Stimulated activated CD8-positive, alpha-beta memory T cell treated with anti-CD3 and anti-CD28 coated beads, Interleukin-15, amount 100 ng/mL, for 1 hour (primary cell): ENCODE data around the gene NFIA.
"Not testable (repeated sequence)": the region's sequence is repeated elsewhere in the genome, so short reads cannot be mapped to it uniquely, and the experiment has no call there.

Experiments
- DNase-seq: peaks from one replicate; pipeline ENCODE4 v3.0.0-alpha.2; 2020; ENCODE audit warnings: low read depth

The NFIA gene

DNA sequence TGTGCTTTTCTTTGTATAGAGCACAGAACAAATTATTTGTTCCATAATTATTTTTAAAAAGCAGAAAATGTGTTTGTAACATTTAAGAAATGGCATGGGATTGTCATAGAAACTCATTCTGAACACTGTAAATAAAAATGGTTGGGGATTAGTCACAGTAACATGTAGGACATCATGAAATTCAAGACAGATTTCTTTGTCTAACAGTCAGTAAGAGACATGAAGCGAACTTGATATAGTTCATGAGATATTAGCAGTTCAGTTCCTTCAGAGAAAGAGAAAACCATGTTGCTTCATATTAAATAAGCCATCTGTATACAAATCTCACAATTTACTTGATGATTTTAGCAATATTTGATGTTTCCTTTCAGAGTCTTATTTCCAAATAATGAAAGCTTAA lies 19.7 kb downstream of the NFIA start:
- no peak for DNase-seq

DNA sequence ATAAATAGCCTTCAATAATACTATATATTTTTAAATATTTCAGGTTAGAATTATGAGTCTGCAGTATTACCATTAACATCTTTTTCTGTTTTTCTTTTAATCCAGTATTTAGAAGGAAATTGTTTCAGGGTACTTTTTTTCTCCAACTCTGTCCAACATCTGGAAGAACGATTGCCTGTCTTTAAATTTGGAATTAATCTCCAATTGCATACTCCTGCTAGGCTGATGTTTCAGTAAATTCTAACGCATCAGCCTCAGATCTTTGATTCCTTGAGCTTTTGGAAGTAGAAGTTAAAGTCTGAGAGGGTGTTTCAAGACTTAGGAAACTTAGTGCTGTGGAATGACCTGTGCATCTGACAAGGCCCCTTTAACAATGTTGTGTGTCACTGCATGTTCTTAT lies 20.3 kb downstream of the NFIA start:
- DNase-seq: no peak

DNA sequence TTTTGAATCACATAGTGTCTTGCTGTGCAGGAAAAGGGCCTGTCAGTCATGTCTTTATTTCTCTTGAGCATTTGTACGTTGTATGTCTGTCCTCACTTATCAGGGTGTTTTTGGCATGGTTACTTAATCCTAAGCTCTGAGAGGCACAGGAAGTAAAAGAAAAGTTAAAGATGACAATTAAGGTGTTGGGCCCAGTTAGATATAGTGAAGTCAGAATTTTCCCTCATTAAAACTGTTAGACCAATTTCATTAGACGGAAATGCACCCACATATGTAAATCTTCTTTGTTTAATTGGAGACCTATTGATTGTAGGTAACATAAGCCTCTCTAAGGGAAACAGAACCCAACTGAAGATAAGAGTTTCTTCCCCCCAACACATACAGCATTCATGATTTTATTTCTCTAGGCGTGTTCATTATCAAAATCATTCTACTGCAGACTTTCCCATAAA lies 21.9 kb downstream of the NFIA start:
- no peak for DNase-seq

DNA sequence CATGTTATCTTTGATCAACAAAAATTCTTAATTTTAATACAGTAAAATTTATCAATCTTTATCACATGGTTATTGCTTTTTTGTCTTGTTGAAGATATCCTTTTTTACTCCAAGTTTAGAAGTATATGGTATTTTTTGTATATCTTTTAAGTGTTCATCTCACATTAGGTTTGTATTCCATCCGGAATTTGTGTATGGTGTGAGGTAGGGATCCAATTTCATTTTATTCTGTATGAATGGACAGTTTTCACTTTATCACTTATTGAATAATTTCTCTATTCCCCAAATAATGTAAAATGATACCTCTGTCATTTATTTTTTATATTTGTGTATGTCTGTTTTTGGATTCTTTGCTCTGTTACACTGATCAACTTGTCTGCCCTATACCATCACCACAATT lies 25.3 kb downstream of the NFIA start:
- no peak for DNase-seq

DNA sequence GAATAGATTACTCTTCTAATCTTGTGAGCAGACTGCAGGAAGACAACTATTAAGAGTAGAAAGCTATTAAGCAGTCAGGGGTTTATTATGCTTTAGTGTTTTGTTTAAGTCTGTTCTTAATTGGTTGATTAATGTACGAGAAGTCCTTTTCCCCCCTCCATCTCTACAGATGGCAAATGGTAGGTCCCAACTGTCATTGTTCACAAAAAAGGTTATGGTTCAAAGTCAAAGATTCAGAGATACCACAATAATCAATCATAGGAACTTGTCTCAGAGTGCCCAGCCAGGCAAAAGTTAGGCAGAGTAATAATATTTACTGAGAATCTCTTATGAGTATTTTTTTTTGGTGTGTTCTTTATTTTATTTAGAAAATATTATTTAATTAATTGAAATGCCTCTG lies 26.8 kb downstream of the NFIA start:
- DNase-seq: no peak

DNA sequence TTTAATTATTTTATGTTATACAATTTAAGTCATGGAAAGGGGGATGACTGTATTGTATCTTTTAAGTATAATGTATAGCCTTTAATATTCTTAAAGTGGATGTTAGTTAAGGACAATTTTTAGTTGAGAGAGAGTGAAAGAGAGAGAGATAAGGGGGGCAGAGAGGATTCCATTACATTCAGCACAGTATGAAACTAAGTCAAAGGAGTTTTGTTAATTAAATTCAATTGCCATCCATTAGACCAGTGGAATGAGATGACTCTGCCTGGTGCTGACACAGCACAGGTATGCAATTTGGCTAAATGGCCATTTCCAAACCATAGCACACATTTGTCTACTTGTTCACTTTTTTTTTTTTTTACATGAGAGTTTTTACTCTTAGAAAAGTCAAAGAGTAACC lies 27.5 kb downstream of the NFIA start:
- no peak for DNase-seq

DNA sequence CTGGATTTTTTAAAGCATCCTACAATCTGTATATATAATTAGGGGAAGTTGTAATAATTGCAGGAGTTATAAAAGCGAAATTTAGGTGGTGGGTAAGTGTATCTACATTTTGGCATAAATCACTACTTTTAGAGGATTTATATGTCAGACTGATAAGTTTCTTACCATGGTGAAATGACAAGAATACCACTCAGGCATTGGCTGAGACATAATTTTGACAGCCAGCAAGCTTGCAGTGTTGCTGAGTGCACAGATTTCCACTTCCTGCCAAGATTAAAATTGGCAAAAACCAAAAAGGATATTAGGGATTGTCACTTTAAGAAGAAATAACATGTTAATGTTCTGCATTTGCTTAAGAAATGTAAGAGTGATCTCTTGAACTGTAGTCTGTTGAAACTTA lies 28.2 kb downstream of the NFIA start:
- DNase-seq: no peak

DNA sequence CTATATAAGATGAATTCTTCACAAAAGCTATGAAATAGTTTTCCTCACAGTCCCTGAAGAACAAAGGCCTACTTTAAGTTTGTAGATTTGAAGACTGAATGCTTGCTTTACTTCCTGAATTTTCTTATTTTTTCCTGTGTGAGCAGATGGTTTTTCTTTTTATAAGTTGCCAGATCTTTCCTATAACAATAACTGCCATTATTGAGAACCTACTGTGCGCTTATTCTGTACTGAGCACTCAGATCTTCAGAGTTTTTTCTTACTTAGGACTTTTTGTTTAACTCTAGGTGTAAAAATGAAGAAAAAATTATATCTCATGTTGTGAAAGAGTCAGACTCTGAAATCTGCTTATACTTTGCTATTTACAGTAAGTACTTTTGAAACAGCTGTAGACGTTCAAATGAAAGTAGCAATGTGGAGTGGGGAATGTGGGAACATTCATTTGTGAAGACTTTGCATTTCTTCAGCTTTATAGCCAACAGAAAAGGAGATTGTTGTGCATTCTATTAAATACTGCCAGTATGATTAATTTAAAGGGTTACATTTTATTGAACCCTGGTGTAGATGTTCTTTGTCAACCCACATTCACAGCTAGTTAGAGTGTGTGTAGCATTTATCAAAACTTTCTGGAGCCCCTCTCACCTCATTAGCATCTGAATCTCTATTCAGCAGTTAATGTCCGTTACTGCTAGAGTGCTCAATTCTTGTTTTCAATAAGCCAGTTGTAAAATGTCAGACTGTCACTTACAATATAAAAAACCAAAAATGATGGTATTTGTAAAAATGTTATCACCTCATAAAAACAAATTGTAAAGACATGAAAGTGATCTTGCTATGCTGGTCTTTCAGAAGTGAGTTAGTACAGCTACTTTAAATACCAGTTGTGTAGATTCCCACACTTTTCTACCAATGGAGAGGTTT lies 29.0 kb downstream of the NFIA start:
- DNase-seq: no peak

DNA sequence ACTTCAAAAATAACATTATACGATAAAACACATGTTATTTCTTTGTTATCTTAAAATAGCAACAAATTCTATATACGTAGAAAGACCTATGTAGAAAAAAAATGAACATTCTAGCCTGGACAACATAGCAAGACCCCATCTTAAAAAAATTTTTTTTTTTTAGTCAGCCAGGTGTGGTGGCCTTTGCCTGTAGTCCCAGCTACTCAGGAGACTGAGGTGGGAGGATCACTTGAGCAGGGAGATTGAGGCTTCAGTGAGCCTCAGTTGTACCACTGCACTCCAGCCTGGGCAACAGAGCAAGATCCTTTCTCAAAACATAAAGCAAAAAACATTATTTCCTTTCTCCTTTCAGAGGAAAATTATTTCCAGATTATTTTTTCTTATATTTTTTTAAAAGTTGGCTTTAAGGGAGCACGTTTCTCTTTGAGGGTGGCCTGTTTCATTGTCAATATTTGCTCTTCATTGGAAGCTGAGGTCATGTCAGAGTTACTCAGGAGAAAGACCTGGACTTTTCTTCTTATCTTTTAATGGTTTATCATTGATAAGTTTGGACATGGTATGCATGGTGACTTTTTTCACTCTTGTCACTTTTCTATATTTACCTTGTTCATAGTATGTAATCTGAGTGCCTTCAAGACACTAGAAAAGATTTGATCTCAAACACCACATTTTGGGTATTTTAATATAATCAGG lies 32.0 kb downstream of the NFIA start:
- no peak for DNase-seq

DNA sequence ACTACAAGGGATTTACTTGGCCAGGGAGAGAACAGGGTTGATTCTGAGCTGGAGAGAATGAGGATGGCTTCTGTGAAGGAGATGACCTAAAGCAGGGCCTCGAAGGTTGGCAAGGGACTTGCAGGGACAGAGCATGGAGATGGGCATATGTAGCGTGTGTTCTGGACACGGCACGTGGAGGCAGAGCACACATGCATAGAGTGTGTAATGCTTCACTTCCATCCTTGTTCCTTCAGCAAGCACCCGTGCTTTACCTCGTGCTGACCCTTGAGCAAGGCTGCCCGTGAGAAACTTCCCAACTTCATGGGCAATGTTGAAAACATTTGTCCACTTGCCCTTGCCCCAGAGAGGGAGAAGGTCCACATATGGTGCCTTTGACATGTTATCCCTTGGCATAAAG lies 33.1 kb downstream of the NFIA start:
- no peak for DNase-seq

DNA sequence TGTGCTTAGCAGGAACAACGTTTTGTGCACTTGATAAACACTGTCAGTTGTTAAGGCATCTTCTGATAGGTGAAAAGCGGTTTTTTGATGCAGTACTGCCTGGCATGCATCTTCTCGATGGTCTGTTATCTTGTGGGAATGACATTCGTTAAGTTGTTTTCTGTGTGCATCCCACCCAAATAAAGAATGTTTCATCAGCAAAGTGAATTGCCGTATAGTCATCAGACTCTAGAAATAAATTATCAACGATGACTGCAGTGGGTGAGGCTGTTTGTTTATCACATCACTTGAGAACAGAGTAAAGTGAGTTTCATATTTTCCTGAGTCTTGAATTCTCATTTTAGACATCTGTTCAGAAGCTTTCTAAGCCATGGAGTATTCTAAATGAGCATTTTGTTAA lies 34.1 kb downstream of the NFIA start:
- DNase-seq: no peak

DNA sequence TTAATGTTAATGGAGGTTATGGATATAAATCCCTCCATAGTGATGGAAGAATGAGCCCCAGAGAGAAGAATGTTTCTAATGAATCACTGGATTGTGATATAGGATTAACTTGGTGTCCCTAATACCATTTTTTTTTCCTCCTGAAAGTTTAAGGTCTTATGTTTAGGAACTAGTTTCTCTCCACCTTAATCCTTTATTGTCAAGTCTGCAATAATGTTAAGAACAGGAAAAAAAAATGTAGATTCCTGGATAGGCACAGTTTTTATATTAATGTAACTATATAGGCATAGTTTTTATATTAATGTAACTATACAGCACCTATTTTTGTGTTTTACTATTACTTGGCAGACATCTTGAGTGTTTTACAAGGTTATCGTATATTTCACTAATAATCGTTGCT lies 34.9 kb downstream of the NFIA start:
- no peak for DNase-seq

DNA sequence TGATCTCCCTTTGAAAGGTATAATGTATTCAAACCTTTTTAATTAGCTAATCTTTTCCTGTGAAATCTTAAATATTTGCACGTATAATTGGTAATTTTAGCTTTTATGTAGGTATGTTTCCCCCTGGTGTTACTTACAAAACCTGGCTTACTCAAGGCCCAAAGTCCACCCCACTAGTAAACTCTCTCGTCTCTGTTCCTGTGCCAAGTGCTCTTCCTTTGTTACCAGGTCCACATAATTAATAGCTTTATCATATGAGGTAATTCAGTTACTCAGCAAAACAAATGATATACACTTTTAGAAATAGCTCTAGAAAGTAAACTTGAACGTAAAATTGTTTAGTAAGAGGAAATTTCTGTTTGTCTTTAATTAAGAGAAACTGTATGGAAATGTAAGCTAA lies 36.7 kb downstream of the NFIA start:
- DNase-seq: no peak

DNA sequence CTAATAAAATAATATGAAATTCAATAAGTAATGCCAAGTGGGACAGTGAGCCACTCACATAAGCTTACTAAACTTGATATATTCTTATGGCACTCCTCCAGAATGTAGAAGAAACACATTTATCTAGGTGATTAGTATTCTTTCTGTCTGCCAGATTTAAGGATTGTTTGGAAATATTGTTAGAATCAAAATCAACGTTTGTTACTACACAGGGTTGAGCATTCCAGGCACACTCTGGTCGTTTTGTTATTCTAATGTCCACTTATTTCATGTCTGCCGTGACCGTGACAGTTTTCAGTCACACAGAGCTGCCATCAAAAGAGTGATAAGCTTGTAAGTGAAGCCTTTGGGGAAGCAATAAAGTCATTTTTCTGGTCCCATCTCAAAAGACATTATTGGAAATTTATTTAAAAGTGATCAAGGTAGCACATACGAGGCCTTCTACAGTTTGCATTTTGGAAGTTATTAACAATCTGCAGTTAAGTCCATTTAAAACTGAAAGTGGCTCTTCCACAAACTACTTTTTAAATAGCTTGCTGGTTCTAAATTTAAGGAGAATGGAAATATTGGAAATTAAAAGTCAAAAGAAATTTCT lies 38.0 kb downstream of the NFIA start:
- DNase-seq: no peak

DNA sequence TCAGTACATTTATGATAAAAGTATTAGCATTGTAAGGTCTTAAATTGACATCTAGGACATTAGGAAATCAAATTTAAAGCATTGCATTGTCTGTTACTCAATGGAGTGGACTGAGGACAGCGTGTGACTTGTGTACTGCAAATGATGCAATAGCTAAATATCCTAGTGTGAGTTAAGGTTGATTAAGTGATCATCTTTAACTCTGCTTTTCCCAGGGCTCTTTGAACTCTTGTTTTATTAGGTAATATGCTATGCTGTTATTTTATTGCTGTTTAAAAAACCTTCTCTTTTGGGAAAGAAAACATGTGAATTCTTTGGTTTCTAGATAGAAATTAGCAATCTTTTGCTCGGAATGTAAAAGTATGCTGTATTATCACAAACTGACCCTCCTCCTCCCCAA lies 38.6 kb downstream of the NFIA start:
- DNase-seq: no peak

DNA sequence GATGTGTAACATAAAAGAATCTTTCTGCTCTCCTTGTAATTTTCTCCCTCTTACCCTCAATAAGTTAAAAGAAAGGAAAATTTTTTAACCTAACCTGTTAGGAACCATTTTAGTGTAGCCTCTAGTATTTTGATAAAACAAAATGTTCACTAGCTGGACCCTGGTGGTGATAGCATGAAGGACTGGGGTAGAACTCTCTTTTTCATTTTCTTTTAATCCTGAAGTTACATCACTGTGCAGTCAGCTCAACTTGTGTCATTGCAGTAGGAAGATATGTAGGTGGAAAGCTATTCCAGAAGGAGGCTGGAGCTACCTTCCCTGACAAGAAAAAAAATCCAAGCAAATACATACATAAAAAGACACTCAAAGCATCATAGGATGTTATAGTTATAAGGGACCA lies 39.3 kb downstream of the NFIA start:
- no peak for DNase-seq

DNA sequence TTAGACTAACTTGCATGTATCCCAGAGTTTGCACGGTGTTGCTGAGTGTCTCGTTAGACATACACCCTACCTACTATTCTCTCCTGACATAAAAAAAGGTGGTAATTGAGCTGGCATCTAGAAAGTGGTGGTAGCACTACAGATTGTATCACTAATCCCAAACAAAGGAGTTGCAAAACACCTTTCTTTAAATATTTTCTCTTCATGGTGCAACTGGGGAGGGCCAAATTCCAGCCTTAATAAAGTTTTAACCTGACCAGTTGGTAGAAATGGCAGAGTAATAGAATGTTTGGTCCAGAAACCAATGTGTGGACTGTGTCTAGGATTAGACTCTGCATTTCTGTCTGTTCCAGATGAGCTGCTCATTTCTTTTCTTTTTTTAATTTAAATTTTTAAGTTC lies 40.0 kb downstream of the NFIA start:
- no peak for DNase-seq

DNA sequence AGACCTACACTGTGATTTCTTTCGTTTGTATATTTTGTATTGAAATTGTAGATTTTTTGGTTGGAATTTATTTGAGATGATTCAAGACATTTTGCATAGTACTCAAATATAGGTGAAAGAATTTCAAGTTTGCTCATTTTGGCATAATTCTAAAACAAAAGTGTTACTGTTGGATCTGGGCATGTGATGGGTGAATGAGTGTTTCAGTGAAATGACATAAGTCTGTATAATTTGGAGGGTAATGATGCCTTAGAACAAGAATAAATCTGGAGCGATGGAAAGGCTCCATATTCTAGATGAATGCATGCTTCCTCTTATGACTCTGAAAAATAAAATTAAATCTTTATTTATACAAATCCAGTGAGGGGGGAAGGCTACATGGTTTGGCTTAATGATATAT lies 41.0 kb downstream of the NFIA start:
- DNase-seq: no peak

DNA sequence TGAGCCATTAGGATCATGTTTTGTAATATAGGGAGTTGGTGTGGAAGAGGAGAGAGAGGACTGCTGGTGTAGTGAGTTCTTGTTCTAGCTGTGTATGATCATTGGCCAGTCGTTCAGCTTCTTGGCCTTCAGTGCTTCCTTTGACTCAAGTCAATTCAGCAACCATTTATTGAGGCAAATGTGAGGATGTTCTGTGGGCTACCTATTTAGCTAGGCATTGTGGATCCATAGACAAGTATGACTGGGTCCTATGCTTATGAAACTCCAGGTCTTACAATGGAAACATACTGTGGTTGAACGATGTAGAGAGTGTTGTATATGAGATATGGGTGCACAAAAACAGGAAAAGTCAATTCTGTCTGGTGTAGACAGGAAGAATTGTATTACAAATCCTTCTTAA lies 41.7 kb downstream of the NFIA start:
- DNase-seq: no peak

DNA sequence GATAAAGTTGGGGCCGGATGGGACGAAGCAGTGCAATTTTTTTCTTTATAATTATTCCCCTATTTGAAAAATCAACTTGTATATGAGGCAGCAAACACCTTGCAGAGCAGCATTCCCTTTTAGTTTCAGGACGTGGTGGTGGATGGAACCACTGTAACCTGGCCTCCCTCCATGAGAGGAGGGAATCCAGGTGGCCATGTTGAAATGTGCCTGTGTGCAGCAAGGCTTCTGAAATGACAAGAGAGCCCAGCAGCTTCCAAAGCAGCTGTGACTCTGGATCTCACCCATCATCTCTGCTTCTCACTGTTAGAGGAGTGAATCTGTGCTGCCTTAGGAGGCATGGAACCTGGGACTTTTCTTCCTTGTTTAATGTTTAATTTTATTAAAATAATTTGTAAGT lies 42.3 kb downstream of the NFIA start:
- DNase-seq: no peak

DNA sequence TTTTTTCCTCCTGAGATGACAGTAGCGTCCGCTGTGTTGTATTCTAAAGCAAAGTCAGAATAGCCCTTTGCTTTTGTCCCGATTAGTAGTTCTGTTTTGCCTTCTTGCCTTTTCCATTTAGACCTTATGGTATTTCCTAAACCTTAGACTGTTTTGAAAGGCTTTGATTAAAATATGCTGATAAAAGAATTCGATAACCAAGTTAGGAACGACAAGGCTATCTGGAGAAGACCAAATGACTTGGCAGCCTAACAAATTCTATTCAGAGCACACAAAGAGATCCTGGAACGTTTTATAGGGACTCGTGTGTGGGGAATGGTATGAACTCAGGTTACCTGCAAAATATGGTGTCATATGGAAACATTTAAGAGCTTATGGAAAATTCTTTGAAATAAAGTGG lies 42.9 kb downstream of the NFIA start:
- no peak for DNase-seq

DNA sequence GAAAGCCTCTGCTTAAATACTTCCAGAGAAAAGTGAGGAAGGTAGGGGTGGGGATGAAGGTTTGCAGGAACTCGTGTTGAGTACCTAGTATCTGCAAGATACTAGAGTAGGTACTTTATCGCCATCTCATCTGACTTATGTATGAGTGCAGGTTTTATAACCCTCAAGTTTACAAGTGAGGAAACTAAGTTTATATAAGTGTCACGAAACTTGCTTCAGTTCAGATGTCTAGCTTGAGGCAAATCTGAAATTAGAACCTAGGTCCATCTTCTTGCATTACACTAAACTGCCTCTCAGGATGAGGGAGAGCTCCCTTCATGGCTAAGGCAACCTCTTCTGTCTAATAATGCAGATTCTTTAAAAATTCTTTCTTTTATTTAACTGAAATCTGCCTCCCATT lies 43.5 kb downstream of the NFIA start:
- DNase-seq: no peak

DNA sequence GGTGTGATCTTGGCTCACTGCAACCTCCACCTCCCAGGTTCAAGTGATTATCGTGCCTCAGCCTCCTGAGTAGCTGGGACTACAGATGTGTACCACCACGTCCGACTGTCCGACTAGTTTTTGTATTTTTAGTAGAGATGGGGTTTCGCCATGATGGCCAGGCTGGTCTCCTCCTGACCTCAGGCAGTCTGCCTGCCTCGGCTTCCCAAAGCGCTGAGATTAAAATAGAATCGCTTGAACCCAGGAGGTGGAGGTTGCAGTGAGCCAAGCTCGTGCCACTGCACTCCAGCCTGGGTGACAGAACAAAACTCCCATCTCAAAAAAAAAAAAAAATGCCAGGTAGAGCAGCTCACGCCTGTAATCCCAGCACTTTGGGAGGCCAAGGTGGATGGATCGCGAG lies 44.5 kb downstream of the NFIA start:
- DNase-seq: not testable (repeated sequence)
